ENCODE measurements around the gene PHF19.

The PHF19 gene

GRCh38 chr9:120924698-120925534 is 47.9 kb upstream of the PHF19 start:
- Histone ChIP-seq H3K27me3 (ENCODE audit: control insufficient read depth, low read length) (no peaks in the 10 kb centered on the region), H3K79me2 (ENCODE audit: control insufficient read depth, low read length) (peaks cover 13% of the 10 kb centered on the region), H3K9me2 (replicated peaks; ENCODE audit: control insufficient read depth, low read length) (no peaks in the 10 kb centered on the region), H3K36me3 (ENCODE audit: control insufficient read depth, low read length) (peaks cover 18% of the 10 kb centered on the region), H3K4me3 (ENCODE audit: low read length) (peak overlapping the region; percentile 88), H3K27ac (ENCODE audit: low read depth, low read length) (peak overlapping the region; percentile 82), H4K20me1 (ENCODE audit: control insufficient read depth, insufficient read depth, low read depth, low read length) (no peaks in the 10 kb centered on the region), H3F3A (ENCODE audit: control insufficient read depth, insufficient read depth) (peaks cover 19% of the 10 kb centered on the region), H3K4me2 (ENCODE audit: low read length) (peak overlapping the region; percentile 95), H3K9me3 (ENCODE audit: control insufficient read depth, insufficient read depth, low read length) (no peaks in the 10 kb centered on the region), H3K4me1 (ENCODE audit: control insufficient read depth, low read length) (peaks cover 98% of the 10 kb centered on the region)
- no peak for TF ChIP-seq EZH2phosphoT487 (IDR thresholded peaks at IDR 0.05; ENCODE audit: borderline replicate concordance, low read length)
- TF ChIP-seq, protein P1, sequence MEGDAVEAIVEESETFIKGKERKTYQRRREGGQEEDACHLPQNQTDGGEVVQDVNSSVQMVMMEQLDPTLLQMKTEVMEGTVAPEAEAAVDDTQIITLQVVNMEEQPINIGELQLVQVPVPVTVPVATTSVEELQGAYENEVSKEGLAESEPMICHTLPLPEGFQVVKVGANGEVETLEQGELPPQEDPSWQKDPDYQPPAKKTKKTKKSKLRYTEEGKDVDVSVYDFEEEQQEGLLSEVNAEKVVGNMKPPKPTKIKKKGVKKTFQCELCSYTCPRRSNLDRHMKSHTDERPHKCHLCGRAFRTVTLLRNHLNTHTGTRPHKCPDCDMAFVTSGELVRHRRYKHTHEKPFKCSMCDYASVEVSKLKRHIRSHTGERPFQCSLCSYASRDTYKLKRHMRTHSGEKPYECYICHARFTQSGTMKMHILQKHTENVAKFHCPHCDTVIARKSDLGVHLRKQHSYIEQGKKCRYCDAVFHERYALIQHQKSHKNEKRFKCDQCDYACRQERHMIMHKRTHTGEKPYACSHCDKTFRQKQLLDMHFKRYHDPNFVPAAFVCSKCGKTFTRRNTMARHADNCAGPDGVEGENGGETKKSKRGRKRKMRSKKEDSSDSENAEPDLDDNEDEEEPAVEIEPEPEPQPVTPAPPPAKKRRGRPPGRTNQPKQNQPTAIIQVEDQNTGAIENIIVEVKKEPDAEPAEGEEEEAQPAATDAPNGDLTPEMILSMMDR (IDR thresholded peaks at IDR 0.05; ENCODE audit: low read depth, low read length, poor library complexity, severe bottlenecking): no peak

- peaks cover 91% of the 10 kb centered on the region for H3K4me1 ChIP-seq (ENCODE audit: control insufficient read depth, low read length)
- no peaks in the 10 kb centered on the region for H3K9me3 ChIP-seq (ENCODE audit: control insufficient read depth, insufficient read depth, low read length)
- H3K27ac ChIP-seq (ENCODE audit: low read depth, low read length): no peak overlapping the region
- H3K4me2 ChIP-seq (ENCODE audit: low read length): peak overlapping the region; percentile 95; the same call in 1 of the 2 replicates
- H4K20me1 ChIP-seq (ENCODE audit: control insufficient read depth, insufficient read depth, low read depth, low read length): no peaks in the 10 kb centered on the region
- no peaks in the 10 kb centered on the region for H3K9me2 ChIP-seq (replicated peaks; ENCODE audit: control insufficient read depth, low read length)
- no peak overlapping the region for H3K4me3 ChIP-seq (ENCODE audit: low read length)
- H3K36me3 ChIP-seq (ENCODE audit: control insufficient read depth, low read length): peaks cover 18% of the 10 kb centered on the region
- peaks cover 13% of the 10 kb centered on the region for H3K79me2 ChIP-seq (ENCODE audit: control insufficient read depth, low read length)
- H3F3A ChIP-seq (ENCODE audit: control insufficient read depth, insufficient read depth): peaks cover 13% of the 10 kb centered on the region
- H3K27me3 ChIP-seq (ENCODE audit: control insufficient read depth, low read length): no peaks in the 10 kb centered on the region
- TF ChIP-seq, protein P1 (IDR thresholded peaks at IDR 0.05; ENCODE audit: low read depth, low read length, poor library complexity, severe bottlenecking): no peak
- TF ChIP-seq EZH2phosphoT487 (IDR thresholded peaks at IDR 0.05; ENCODE audit: borderline replicate concordance, low read length): no peak
These were observed 46.8 kb upstream of the PHF19 start for GRCh38 chr9:120923620-120924328.

- Histone ChIP-seq H3K79me2 (ENCODE audit: control insufficient read depth, low read length) (peaks cover 4% of the 10 kb centered on the region), H3K4me2 (ENCODE audit: low read length) (peak overlapping the region; percentile 37), H3K4me3 (ENCODE audit: low read length) (no peak overlapping the region), H3K36me3 (ENCODE audit: control insufficient read depth, low read length) (peaks cover 22% of the 10 kb centered on the region), H3K27ac (ENCODE audit: low read depth, low read length) (no peak overlapping the region), H3K9me2 (replicated peaks; ENCODE audit: control insufficient read depth, low read length) (no peaks in the 10 kb centered on the region), H3K4me1 (ENCODE audit: control insufficient read depth, low read length) (peaks cover 79% of the 10 kb centered on the region), H3K27me3 (ENCODE audit: control insufficient read depth, low read length) (no peaks in the 10 kb centered on the region), H3F3A (ENCODE audit: control insufficient read depth, insufficient read depth) (peaks cover 5% of the 10 kb centered on the region), H3K9me3 (ENCODE audit: control insufficient read depth, insufficient read depth, low read length) (no peaks in the 10 kb centered on the region), H4K20me1 (ENCODE audit: control insufficient read depth, insufficient read depth, low read depth, low read length) (no peaks in the 10 kb centered on the region)
- no peak for TF ChIP-seq EZH2phosphoT487 (IDR thresholded peaks at IDR 0.05; ENCODE audit: borderline replicate concordance, low read length)
- TF ChIP-seq, protein P1 (IDR thresholded peaks at IDR 0.05; ENCODE audit: low read depth, low read length, poor library complexity, severe bottlenecking): no peak
These were observed 45.6 kb upstream of the PHF19 start for GRCh38 chr9:120922404-120923195.

All from DOHH2 (cell line).